ENCODE data around the gene FBXO17.
A peak's percentile ranks its signal among the peaks of the same experiment; 100 is the strongest.

The FBXO17 gene

DNA sequence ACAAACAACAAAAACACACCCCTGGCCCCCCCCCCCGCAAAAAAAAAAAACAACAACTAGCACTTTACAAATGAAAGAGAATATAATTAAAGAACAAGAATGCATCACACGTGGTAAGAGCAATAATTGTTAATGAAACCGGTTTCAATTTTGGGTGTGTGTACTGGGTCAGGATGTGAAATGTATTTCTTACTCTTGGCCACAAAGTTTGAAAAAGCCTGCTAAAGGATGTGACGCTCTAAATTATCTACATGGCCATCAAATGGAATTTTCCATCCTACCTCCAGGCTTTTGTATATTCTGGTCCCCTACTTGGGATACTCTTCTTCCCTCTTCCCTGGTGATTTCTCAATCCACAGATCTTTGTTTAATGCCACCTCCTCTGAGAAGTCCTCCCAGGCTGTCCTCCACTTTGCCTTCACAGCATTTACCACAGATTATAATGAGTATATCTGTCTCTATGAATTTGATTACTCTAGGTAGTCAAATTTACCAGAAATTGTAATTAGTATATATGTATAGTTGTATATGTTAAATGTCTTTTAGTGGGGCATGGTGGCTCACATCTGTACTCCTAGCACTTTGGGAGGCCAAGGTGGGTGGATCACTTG, 47.0 kb downstream of the FBXO17 start:
- Histone ChIP-seq H3K4me3 (no peak overlapping the region), H3K36me3 (peaks cover 13 to 37% (median 14%) of the 10 kb centered on the region in 3 donors), H3K4me1 (peaks cover 0 to 21% (median 19%) of the 10 kb centered on the region in 4 donors), H3K27me3 (no peaks in the 10 kb centered on the region), H3K9me3 (no peaks in the 10 kb centered on the region), H3K27ac (no peak overlapping the region)
- no peak for DNase-seq
- intact Hi-C loops (cut with DNase I; ENCODE audit: low total_unique reads), result no loop called here
- TF ChIP-seq CTCF (IDR thresholded peaks at IDR 0.05), result no peak

DNA sequence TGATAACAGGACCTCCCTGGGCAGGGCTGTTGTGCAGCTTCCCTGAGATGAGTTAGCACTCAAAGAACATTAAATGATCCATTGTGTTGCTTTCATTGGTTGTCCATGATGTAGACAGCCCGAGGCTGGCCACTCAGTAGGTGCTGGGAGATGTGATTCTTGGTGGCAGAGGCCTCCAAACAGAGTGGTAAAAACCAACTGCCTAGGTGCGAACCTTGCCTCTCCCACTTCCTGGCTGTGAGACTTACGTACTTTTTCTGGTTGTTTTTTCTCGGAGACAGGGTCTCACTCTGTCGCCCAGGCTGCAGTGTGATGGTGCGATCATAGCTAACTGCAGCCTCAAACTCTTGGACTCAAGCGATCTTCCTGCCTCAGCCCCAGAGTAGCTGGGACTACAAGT, 51.2 kb downstream of the FBXO17 start:
- intact Hi-C loops (cut with DNase I; ENCODE audit: low total_unique reads), result no loop called here
- Histone ChIP-seq H3K4me3 (no peak overlapping the region), H3K4me1 (no peaks in the 10 kb centered on the region), H3K27ac (no peak overlapping the region), H3K36me3 (peaks cover 9 to 41% (median 11%) of the 10 kb centered on the region in 3 donors), H3K9me3 (no peaks in the 10 kb centered on the region), H3K27me3 (no peaks in the 10 kb centered on the region)
- no peak for TF ChIP-seq CTCF (IDR thresholded peaks at IDR 0.05)
- peak in 1 of 2 donors; percentile 25 for DNase-seq

DNA sequence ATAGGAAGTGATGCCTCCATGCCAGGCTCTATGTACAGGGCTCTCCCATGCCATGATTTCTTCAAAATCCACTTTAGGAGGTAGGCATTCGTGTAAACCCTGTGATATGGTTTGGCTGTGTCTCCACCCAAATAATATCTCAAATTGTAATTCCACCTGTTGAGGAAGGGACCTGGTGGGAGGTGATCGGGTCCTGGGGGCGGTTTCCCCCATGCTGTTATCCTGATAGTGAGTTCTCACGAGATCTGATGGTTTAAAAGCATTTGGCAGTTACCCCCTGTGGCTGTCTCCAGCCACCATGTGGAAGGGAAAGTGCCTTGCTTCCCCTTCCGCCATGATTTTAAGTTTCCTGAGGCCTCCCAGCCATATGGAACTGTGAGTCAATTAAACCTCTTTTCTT, 53.1 kb downstream of the FBXO17 start:
- Histone ChIP-seq H3K9me3 (no peaks in the 10 kb centered on the region), H3K4me3 (no peak overlapping the region), H3K4me1 (no peaks in the 10 kb centered on the region), H3K27me3 (no peaks in the 10 kb centered on the region), H3K27ac (no peak overlapping the region), H3K36me3 (peaks cover 9 to 41% (median 11%) of the 10 kb centered on the region in 3 donors)
- peak in 1 of 2 donors; percentile 13 for DNase-seq
- intact Hi-C loops (cut with DNase I; ENCODE audit: low total_unique reads), result no loop called here
- TF ChIP-seq CTCF (IDR thresholded peaks at IDR 0.05), result no peak

DNA sequence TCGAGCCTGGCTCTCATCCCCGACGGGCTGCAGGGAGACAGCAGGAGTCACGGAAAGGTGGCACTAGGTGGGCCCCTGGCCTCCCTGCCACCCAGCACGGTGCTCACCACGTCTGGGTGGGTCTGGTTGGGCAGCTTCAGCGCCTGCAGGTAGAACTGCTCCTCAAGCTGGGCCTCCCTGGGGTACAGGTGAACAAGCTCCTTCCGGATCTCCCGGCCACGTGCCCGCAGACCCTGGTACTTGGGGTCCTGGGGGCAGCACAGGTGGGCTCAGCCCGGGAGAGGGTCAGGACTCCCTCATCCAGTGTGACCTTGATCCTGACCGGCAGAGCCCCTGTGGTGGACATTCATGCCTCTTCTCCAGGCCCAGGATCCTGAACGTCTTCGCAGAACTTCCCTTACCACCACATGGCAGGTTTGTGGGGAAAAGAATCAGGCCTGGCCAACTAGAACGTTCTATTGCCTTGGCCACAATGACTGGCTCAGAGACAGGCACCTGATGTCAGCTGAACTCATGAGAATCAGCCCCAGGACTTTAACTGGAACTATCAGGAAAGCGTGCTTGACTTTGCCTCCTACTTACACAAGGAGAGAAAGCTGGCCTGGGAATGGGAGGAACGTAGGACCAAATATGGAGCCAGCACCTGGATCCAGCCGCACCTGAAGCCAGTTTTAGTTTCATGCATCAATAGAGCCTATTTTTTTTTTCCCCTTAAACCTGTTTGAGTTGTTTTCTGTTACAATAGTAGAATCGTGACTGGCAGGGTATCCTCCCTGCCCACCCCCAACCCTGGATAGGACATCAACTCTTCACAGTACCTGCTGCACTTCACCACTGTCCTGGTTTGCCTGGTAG, 53.9 kb downstream of the FBXO17 start:
- Histone ChIP-seq H3K4me1 (no peaks in the 10 kb centered on the region), H3K9me3 (no peaks in the 10 kb centered on the region), H3K36me3 (peaks cover 9 to 41% (median 11%) of the 10 kb centered on the region in 3 donors), H3K27me3 (no peaks in the 10 kb centered on the region), H3K4me3 (no peak overlapping the region), H3K27ac (no peak overlapping the region)
- no peak for TF ChIP-seq CTCF (IDR thresholded peaks at IDR 0.05)
- DNase-seq, result peak in 1 of 2 donors; percentile 53
- intact Hi-C loops (cut with DNase I; ENCODE audit: low total_unique reads), result no loop called here

- intact Hi-C loops (cut with DNase I; ENCODE audit: low total_unique reads), result no loop called here
- no peak overlapping the region for H3K27ac ChIP-seq
- no peaks in the 10 kb centered on the region for H3K4me1 ChIP-seq
- H3K4me3 ChIP-seq, result no peak overlapping the region
- no peaks in the 10 kb centered on the region for H3K9me3 ChIP-seq
- H3K27me3 ChIP-seq, result no peaks in the 10 kb centered on the region
- H3K36me3 ChIP-seq, result peaks cover 8 to 42% (median 9%) of the 10 kb centered on the region in 3 donors
- no peak for TF ChIP-seq CTCF (IDR thresholded peaks at IDR 0.05)
- no peak for DNase-seq
Measured at GRCh38 chr19:38920602-38921419, 54.7 kb downstream of the FBXO17 start.

Measured in tibial artery (tissue), 4 donors.